GM23338 (cell line): ENCODE measurements around the gene OPRM1. TPM values are rescaled to one million over a fixed set of nuclear protein-coding genes. Genes with fewer than 3 reads are reported as not detected.

Experiments used
- ATAC-seq: fragments of 200-7000 bp; cut with Tn5 transposase; 3 replicates; pipeline ENCODE4 v1.9.1; 2020
- DNase-seq: peaks from one replicate; pipeline ENCODE4 v3.0.0-alpha.2; 2015; ENCODE audit warnings: low spot score
- H2AFZ ChIP-seq: fragments of 200-600 bp; sonication (generic); 2 replicates; pipeline ENCODE4 v1.8.0; 2016; ENCODE audit warnings: antibody characterized with exemption, mild to moderate bottlenecking, moderate library complexity
- H3F3A ChIP-seq: fragments of 200-600 bp; sonication (generic); replicated peaks from 2 replicates; pipeline ENCODE4 v1.8.0; 2017; ENCODE audit warnings: antibody characterized with exemption, mixed run types, low read depth
- H3K27ac ChIP-seq: fragments of 200-600 bp; sonication (generic); 2 replicates; pipeline ENCODE4 v1.6.1; 2016; ENCODE audit warnings: low read depth
- H3K27me3 ChIP-seq: fragments of 200-600 bp; sonication (generic); 2 replicates; pipeline ENCODE4 v1.8.0; 2016; ENCODE audit warnings: mild to moderate bottlenecking, mixed run types, moderate library complexity; ENCODE audit not compliant: insufficient read depth
- H3K36me3 ChIP-seq: fragments of 200-600 bp; sonication (generic); 2 replicates; pipeline ENCODE4 v1.8.0; 2016; ENCODE audit warnings: mild to moderate bottlenecking; ENCODE audit not compliant: insufficient read depth
- H3K4me1 ChIP-seq: fragments of 200-600 bp; sonication (generic); 2 replicates; pipeline ENCODE4 v1.8.0; 2016; ENCODE audit warnings: mild to moderate bottlenecking, moderate library complexity; ENCODE audit not compliant: insufficient read depth
- H3K4me2 ChIP-seq: fragments of 200-600 bp; sonication (generic); 2 replicates; pipeline ENCODE4 v1.7.1; 2017; ENCODE audit warnings: mixed run types
- H3K4me3 ChIP-seq: fragments of 200-600 bp; sonication (generic); 2 replicates; pipeline ENCODE4 v1.6.1; 2016; ENCODE audit warnings: mixed run types
- H3K79me2 ChIP-seq: fragments of 200-600 bp; sonication (generic); replicated peaks from 2 replicates; pipeline ENCODE4 v1.8.0; 2017; ENCODE audit warnings: mild to moderate bottlenecking; ENCODE audit not compliant: insufficient read depth
- H3K9me2 ChIP-seq: fragments of 200-600 bp; sonication (generic); 2 replicates; pipeline ENCODE4 v1.8.0; 2017; ENCODE audit not compliant: insufficient read depth
- H4K20me1 ChIP-seq: fragments of 200-600 bp; sonication (generic); replicated peaks from 2 replicates; pipeline ENCODE4 v1.8.0; 2017; ENCODE audit warnings: mild to moderate bottlenecking; ENCODE audit not compliant: insufficient read depth
- H3K27ac Mint-ChIP-seq: 2 replicates; pipeline ENCODE4 v1.8.0; 2020; ENCODE audit warnings: inconsistent platforms, mild to moderate bottlenecking, moderate library complexity, mixed read lengths
- H3K27me3 Mint-ChIP-seq: 3 replicates; pipeline ENCODE4 v1.8.0; 2022; ENCODE audit warnings: low read depth, mild to moderate bottlenecking, moderate library complexity, mixed read lengths, inconsistent platforms; ENCODE audit not compliant: insufficient read depth, poor library complexity
- H3K36me3 Mint-ChIP-seq: 3 replicates; pipeline ENCODE4 v1.8.0; 2021; ENCODE audit warnings: low read depth, mild to moderate bottlenecking, inconsistent platforms, moderate library complexity, mixed read lengths
- H3K4me1 Mint-ChIP-seq: 3 replicates; pipeline ENCODE4 v1.8.0; 2020; ENCODE audit warnings: mild to moderate bottlenecking, inconsistent platforms, mixed read lengths
- H3K4me3 Mint-ChIP-seq: 3 replicates; pipeline ENCODE4 v1.8.0; 2021; ENCODE audit warnings: moderate library complexity, mild to moderate bottlenecking, inconsistent platforms, mixed read lengths
- H3K9me3 Mint-ChIP-seq: 3 replicates; pipeline ENCODE4 v1.8.0; 2020; ENCODE audit warnings: moderate library complexity, mild to moderate bottlenecking, inconsistent platforms, mixed read lengths
- NANOG ChIP-seq: IDR thresholded peaks from 2 replicates; pipeline ENCODE4 v1.6.1; 2016; ENCODE audit warnings: antibody characterized with exemption, borderline replicate concordance
- ZNF114 ChIP-seq: fragments of 250-450 bp; sonication (Bioruptor Pico); IDR thresholded peaks from 2 replicates; pipeline ENCODE4 v1.5.0; 2020; ENCODE audit warnings: mild to moderate bottlenecking, moderate library complexity
- polyA plus RNA-seq: library from polyadenylated mRNA; unstranded; fragments of >200 nt; fragmentation: Nextera tagmentation; extraction: Ambion mirVana; gene quantifications from 2 replicates; pipeline ENCODE4 v1.2.1, GENCODE V29; 2016
- total RNA-seq: library from RNA; depleted of rRNA; stranded (reverse); fragments of >200 nt; shearing (Covaris generic); gene quantifications from 2 replicates; pipeline ENCODE4 v1.2.3, GENCODE V29; 2014
- TF ChIP-seq, protein P1 (sequence below): fragments of 250-450 bp; sonication (Bioruptor Pico); IDR thresholded peaks from 2 replicates; pipeline ENCODE4 v1.5.0; 2020; ENCODE audit warnings: mild to moderate bottlenecking, moderate library complexity
- TF ChIP-seq, protein P2 (sequence below), 2 experiments: fragments of 200-600 bp in 1 of 2; sonication (generic) in 1 of 2; conservative IDR thresholded peaks; 2 replicates each; pipeline versions ENCODE4 v1.5.1 to v1.6.1; 2016 to 2017; ENCODE audit warnings: antibody characterized with exemption in 2 of 2, low read depth in 2 of 2, mild to moderate bottlenecking in 2 of 2, moderate library complexity in 1 of 2

OPRM1 gene
- total and polyA plus RNA-seq, 2 experiments from 2014 or later, result 0.52 TPM; not detected in 1

DNA sequence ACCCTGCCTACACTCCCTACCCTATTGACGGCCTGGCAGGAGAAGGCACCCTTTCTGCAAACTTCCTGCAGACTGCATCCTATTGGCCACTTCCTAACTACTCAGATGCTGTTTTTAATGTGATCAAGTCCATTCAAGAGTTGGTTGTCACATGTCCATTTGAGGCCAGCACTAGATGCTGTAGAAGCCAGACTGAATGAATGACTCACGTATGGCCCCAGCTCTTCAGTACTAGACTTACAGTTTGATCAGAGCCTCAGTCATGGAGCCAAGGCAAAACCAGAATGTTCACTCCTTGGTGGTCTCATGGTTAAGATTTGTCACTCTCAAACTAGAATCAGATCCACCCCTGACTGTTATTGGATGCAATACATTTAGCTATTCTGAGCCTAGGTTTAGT is 101.7 kb downstream of the OPRM1 start (continued):
- TF ChIP-seq, protein P1, sequence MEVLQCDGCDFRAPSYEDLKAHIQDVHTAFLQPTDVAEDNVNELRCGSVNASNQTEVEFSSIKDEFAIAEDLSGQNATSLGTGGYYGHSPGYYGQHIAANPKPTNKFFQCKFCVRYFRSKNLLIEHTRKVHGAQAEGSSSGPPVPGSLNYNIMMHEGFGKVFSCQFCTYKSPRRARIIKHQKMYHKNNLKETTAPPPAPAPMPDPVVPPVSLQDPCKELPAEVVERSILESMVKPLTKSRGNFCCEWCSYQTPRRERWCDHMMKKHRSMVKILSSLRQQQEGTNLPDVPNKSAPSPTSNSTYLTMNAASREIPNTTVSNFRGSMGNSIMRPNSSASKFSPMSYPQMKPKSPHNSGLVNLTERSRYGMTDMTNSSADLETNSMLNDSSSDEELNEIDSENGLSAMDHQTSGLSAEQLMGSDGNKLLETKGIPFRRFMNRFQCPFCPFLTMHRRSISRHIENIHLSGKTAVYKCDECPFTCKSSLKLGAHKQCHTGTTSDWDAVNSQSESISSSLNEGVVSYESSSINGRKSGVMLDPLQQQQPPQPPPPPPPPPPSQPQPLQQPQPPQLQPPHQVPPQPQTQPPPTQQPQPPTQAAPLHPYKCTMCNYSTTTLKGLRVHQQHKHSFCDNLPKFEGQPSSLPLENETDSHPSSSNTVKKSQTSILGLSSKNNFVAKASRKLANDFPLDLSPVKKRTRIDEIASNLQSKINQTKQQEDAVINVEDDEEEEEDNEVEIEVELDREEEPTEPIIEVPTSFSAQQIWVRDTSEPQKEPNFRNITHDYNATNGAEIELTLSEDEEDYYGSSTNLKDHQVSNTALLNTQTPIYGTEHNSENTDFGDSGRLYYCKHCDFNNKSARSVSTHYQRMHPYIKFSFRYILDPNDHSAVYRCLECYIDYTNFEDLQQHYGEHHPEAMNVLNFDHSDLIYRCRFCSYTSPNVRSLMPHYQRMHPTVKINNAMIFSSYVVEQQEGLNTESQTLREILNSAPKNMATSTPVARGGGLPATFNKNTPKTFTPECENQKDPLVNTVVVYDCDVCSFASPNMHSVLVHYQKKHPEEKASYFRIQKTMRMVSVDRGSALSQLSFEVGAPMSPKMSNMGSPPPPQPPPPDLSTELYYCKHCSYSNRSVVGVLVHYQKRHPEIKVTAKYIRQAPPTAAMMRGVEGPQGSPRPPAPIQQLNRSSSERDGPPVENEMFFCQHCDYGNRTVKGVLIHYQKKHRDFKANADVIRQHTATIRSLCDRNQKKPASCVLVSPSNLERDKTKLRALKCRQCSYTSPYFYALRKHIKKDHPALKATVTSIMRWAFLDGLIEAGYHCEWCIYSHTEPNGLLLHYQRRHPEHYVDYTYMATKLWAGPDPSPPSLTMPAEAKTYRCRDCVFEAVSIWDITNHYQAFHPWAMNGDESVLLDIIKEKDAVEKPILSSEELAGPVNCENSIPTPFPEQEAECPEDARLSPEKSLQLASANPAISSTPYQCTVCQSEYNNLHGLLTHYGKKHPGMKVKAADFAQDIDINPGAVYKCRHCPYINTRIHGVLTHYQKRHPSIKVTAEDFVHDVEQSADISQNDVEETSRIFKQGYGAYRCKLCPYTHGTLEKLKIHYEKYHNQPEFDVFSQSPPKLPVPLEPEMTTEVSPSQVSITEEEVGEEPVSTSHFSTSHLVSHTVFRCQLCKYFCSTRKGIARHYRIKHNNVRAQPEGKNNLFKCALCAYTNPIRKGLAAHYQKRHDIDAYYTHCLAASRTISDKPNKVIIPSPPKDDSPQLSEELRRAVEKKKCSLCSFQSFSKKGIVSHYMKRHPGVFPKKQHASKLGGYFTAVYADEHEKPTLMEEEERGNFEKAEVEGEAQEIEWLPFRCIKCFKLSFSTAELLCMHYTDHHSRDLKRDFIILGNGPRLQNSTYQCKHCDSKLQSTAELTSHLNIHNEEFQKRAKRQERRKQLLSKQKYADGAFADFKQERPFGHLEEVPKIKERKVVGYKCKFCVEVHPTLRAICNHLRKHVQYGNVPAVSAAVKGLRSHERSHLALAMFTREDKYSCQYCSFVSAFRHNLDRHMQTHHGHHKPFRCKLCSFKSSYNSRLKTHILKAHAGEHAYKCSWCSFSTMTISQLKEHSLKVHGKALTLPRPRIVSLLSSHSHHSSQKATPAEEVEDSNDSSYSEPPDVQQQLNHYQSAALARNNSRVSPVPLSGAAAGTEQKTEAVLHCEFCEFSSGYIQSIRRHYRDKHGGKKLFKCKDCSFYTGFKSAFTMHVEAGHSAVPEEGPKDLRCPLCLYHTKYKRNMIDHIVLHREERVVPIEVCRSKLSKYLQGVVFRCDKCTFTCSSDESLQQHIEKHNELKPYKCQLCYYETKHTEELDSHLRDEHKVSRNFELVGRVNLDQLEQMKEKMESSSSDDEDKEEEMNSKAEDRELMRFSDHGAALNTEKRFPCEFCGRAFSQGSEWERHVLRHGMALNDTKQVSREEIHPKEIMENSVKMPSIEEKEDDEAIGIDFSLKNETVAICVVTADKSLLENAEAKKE, result no peak
- no peak for TF ChIP-seq NANOG
- TF ChIP-seq ZNF114 (CRISPR knock-in tag), result no peak

DNA sequence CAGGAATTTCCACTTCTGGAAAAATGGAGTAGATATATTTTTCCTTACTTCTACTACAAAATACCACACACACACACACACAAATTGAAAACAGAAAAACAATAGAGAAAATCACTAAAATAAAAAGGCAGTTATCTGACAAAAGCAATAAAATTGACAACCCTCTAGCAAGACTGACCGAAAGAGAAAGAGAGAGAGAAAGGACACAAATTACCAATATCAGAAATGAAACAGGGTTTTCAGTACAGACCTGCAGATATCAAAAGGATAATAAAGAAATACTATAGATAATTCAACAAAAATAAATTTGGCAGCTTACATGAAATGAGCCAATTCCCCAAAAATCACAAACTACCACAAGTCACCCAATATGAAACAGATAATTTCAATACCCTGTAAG is 104.7 kb downstream of the OPRM1 start:
- Histone ChIP-seq H2AFZ (no peak overlapping the region), H3F3A (no peaks in the 10 kb centered on the region), H3K79me2 (no peaks in the 10 kb centered on the region), H3K36me3 (no peaks in the 10 kb centered on the region), H3K27ac (no peak overlapping the region), H3K9me2 (peaks cover 12% of the 10 kb centered on the region), H3K4me3 (no peak overlapping the region), H3K27me3 (no peaks in the 10 kb centered on the region), H3K4me2 (no peak overlapping the region), H4K20me1 (no peaks in the 10 kb centered on the region), H3K4me1 (no peaks in the 10 kb centered on the region)
- Mint-ChIP-seq H3K27ac (no peak overlapping the region), H3K36me3 (no peaks in the 10 kb centered on the region), H3K4me3 (no peak overlapping the region), H3K4me1 (peaks cover 5% of the 10 kb centered on the region), H3K27me3 (peaks cover 7% of the 10 kb centered on the region), H3K9me3 (no peaks in the 10 kb centered on the region; the same call in 2 of the 3 replicates)
- TF ChIP-seq, protein P2, sequence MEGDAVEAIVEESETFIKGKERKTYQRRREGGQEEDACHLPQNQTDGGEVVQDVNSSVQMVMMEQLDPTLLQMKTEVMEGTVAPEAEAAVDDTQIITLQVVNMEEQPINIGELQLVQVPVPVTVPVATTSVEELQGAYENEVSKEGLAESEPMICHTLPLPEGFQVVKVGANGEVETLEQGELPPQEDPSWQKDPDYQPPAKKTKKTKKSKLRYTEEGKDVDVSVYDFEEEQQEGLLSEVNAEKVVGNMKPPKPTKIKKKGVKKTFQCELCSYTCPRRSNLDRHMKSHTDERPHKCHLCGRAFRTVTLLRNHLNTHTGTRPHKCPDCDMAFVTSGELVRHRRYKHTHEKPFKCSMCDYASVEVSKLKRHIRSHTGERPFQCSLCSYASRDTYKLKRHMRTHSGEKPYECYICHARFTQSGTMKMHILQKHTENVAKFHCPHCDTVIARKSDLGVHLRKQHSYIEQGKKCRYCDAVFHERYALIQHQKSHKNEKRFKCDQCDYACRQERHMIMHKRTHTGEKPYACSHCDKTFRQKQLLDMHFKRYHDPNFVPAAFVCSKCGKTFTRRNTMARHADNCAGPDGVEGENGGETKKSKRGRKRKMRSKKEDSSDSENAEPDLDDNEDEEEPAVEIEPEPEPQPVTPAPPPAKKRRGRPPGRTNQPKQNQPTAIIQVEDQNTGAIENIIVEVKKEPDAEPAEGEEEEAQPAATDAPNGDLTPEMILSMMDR (conservative IDR thresholded peaks at IDR 0.05; ENCODE audit: low read depth in 2 of 2), result no peak
- DNase-seq, result no peak
- ATAC-seq, result no peak
